MM.1S (cell line): ENCODE data around the gene GCGR.

ENCODE experiments used
- CTCF ChIP-seq: fragments of 300-600 bp; sonication (generic); IDR thresholded peaks from 2 replicates; pipeline ENCODE4 v1.5.1; 2016; ENCODE audit warnings: antibody characterized with exemption, low read length, mixed read lengths
- EZH2 ChIP-seq: fragments of 300-600 bp; sonication (generic); optimal IDR thresholded peaks from 2 replicates; pipeline ENCODE3; 2017; ENCODE audit warnings: low read depth, mild to moderate bottlenecking, antibody characterized with exemption, low read length, mixed read lengths
- EZH2phosphoT487 ChIP-seq: fragments of 300-600 bp; sonication (generic); IDR thresholded peaks from 2 replicates; pipeline ENCODE4 v1.6.1; 2018; ENCODE audit warnings: antibody characterized with exemption, low read length

GRCh38 chr17:81843713-81844326 lies 39.9 kb downstream of the GCGR start:
- TF ChIP-seq CTCF: no peak
- TF ChIP-seq EZH2phosphoT487: no peak
- TF ChIP-seq EZH2: no peak
